Measurements from ENCODE around the gene ZFAND2B. TPM values are rescaled to one million over a fixed set of nuclear protein-coding genes. Genes with fewer than 3 reads are reported as not detected.
"Not testable (repeated sequence)": the region's sequence is repeated elsewhere in the genome, so short reads cannot be mapped to it uniquely, and the experiment has no call there.

The ZFAND2B gene
- total RNA-seq, 4 donors from 2014 or later = 43.7 to 129 (median 112) TPM

DNA sequence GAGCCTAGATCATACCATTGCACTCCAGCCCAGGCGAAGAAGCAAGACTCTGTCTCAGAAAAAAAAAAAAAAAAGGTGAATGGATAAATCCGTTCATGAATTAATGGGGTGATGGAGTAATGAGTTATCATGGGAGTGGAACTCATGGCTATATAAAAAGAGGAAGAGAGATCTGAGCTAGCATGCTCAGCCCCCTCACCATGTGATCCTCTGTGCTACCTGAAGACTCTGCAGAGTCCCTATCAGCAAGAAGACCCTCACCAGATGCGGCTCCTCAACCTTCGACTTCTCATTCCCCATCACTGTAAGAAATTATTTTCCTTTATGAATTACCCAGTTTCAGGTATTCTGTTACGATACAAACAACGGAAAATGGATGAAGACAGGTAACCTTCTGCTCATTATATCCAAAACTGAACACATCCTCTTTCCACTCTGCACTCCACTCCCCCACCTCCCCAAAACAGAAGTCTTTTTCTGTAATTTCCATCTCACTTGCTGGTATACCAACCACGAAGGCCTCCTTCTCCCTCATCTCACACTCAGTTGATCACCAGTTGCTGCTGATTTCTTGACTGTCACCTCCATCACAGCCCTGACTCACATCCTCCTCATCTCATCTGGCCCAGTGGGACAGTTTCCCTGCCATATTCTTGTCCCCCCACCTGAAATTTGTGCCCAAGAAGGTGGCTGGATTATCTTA is 19.7 kb upstream of the ZFAND2B start:
- H3K9me3 ChIP-seq = no peaks in the 10 kb centered on the region
- H3K4me1 ChIP-seq = no peaks in the 10 kb centered on the region
- H3K36me3 ChIP-seq = peaks cover 0 to 28% (median 0%) of the 10 kb centered on the region in 3 donors
- peak in 1 of 3 donors; percentile 19 for DNase-seq
- H3K27me3 ChIP-seq = no peaks in the 10 kb centered on the region
- TF ChIP-seq POLR2A (IDR thresholded peaks at IDR 0.05) = no peak
- TF ChIP-seq CTCF (IDR thresholded peaks at IDR 0.05) = no peak
- no peak overlapping the region for H3K27ac ChIP-seq
- H3K4me3 ChIP-seq = no peak overlapping the region

- Histone ChIP-seq H3K27me3 (no peaks in the 10 kb centered on the region), H3K36me3 (no peaks in the 10 kb centered on the region), H3K27ac (no peak overlapping the region), H3K4me1 (no peaks in the 10 kb centered on the region), H3K9me3 (no peaks in the 10 kb centered on the region), H3K4me3 (no peak overlapping the region)
- TF ChIP-seq CTCF (IDR thresholded peaks at IDR 0.05) (no peak), POLR2A (IDR thresholded peaks at IDR 0.05) (no peak)
- no peak for DNase-seq
These were observed 9.2 kb upstream of the ZFAND2B start for GRCh38 chr2:219197388-219197787.

DNA sequence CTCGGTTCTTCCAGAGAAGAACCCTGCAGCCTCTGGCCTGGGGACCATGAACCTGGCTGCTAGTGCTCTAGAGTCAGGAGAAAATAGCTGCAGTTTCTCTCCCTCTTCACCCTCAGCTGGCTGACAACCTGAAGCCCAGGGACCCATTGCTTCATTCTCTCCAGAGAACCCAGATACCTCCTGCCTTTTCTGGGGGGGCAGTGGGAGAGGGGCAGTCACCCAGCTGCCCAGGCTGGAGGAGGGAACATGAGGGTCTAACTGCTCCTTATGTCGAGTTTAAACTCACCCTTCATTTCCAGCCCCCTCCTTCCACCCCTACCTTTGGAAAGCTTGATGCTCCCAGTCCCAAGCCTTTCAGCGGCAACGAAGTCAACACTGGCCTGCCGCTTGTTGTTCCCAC is 7.6 kb upstream of the ZFAND2B start:
- peak in 1 of 3 donors; percentile 26 for DNase-seq
- no peaks in the 10 kb centered on the region for H3K4me1 ChIP-seq
- H3K4me3 ChIP-seq = no peak overlapping the region
- no peak overlapping the region for H3K27ac ChIP-seq
- no peaks in the 10 kb centered on the region for H3K9me3 ChIP-seq
- H3K36me3 ChIP-seq = no peaks in the 10 kb centered on the region
- TF ChIP-seq CTCF (IDR thresholded peaks at IDR 0.05) = no peak
- TF ChIP-seq POLR2A (IDR thresholded peaks at IDR 0.05) = no peak
- H3K27me3 ChIP-seq = no peaks in the 10 kb centered on the region

DNA sequence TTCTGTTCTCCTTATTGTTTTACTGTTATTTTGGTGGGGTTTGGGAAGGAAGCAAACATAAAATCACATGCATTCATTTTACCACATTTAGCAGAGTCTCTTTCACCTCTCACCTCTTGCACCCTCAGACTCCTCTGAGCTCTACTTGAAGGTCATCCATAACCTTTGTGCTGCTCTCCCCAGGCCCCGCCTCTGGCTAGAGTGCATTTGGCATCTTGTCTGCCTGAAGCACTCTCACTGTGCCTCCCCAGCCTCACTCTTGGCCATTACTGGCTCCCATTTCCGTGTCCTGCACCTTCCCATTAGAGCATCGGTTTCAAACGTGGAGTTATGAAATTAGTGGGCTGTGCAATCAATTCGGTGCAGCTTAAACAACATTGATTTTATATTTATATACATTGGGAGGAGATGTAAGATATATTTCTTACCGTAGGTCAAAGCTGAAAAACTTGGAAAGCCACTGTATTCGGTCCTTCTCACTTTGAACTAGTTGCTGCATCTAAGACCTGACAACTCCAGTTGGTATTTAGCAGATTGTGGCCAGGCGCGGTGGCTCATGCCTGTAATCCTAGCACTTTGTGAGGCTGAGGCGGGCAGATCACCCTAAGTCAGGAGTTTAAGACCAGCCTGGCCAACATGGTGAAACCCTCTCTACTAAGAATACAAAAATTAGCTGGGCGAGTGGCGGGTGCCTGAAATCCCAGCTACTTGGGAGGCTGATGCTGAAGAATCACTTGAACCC is 6.9 kb upstream of the ZFAND2B start:
- peak in 1 of 3 donors; percentile 49 for DNase-seq
- TF ChIP-seq CTCF (IDR thresholded peaks at IDR 0.05) (no peak), POLR2A (IDR thresholded peaks at IDR 0.05) (no peak)

DNA sequence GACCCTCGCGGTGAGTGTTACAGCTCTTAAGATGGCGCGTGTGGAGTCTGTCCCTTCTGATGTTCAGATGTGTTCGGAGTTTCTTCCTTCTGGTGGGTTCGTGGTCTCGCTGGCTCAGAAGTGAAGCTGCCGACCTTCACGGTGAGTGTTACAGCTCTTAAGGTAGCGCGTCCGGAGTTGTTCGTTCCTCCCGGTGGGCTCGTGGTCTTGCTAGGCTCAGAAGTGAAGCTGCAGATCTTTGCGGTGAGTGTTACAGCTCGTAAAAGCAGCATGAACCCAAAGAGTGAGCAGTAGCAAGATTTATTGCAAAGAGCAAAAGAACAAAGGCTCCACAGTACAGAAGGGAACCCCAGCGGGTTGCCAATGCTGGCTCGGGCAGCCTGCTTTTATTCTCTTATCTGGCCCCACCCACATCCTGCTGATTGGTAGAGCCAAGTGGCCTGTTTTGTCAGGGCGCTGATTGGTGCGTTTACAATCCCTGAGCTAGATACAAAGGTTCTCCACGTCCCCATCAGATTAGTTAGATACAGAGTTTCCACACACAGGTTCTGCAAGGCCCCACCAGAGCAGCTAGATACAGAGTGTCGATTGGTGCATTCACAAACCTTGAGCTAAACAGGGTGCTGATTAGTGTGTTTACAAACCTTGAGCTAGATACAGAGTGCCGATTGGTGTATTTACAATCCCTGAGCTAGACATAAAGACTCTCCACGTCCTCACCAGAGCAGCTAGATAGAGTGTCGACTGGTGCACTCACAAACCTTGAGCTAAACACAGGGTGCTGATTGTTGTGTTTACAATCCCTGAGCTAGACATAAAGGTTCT is 5.9 kb upstream of the ZFAND2B start:
- not testable (repeated sequence) for H3K4me1 ChIP-seq, H3K36me3 ChIP-seq, H3K27ac ChIP-seq, H3K4me3 ChIP-seq, H3K27me3 ChIP-seq, H3K9me3 ChIP-seq
- DNase-seq = peak in 1 of 3 donors; percentile 46
- TF ChIP-seq POLR2A (IDR thresholded peaks at IDR 0.05) = peak in 1 of 2 donors; percentile 42

More for the DNA sequence above, 6.9 kb upstream of the ZFAND2B start:
- no peaks in the 10 kb centered on the region for H3K4me1 ChIP-seq
- H3K4me3 ChIP-seq = no peak overlapping the region
- H3K36me3 ChIP-seq = no peaks in the 10 kb centered on the region
- H3K27ac ChIP-seq = no peak overlapping the region
- H3K9me3 ChIP-seq = no peaks in the 10 kb centered on the region
- no peaks in the 10 kb centered on the region for H3K27me3 ChIP-seq

GRCh38 chr2:219201331-219201730 is 5.3 kb upstream of the ZFAND2B start:
- H3K27ac ChIP-seq, H3K27me3 ChIP-seq, H3K4me3 ChIP-seq, H3K9me3 ChIP-seq, H3K36me3 ChIP-seq, H3K4me1 ChIP-seq: not testable (repeated sequence)
- peak in 1 of 3 donors; percentile 24 for DNase-seq
